Smooth muscle cell (in vitro differentiated cells): ENCODE data around the gene HYAL3. TPM values are rescaled to one million over a fixed set of nuclear protein-coding genes. Genes with fewer than 3 reads are reported as not detected.
A peak's percentile ranks its signal among the peaks of the same experiment; 100 is the strongest.

Source experiments
- DNase-seq: peaks from one replicate; lab custom pipeline; 2025; ENCODE audit not compliant: unreplicated experiment; lab: John Stamatoyannopoulos, UW
- H2AFZ ChIP-seq: fragments of 200-600 bp; sonication (generic); 2 replicates; pipeline ENCODE4 v1.6.0; 2016; ENCODE audit warnings: antibody characterized with exemption, low read depth, mild to moderate bottlenecking
- H3F3A ChIP-seq: fragments of 200-600 bp; sonication (generic); 2 replicates; pipeline ENCODE4 v1.6.0; 2017; ENCODE audit warnings: antibody characterized with exemption, low read depth
- H3K27ac ChIP-seq: fragments of 200-600 bp; sonication (generic); 2 replicates; pipeline ENCODE4 v1.5.1; 2016; ENCODE audit warnings: low read depth, mild to moderate bottlenecking
- H3K27me3 ChIP-seq: fragments of 200-600 bp; sonication (generic); 2 replicates; pipeline ENCODE4 v1.6.1; 2016; ENCODE audit warnings: low read depth, mild to moderate bottlenecking
- H3K36me3 ChIP-seq: fragments of 200-600 bp; sonication (generic); 2 replicates; pipeline ENCODE4 v1.5.1; 2016; ENCODE audit warnings: low read depth
- H3K4me1 ChIP-seq: fragments of 200-600 bp; sonication (generic); 2 replicates; pipeline ENCODE4 v1.5.1; 2016; ENCODE audit warnings: low read depth
- H3K4me2 ChIP-seq: fragments of 200-600 bp; sonication (generic); 2 replicates; pipeline ENCODE4 v1.6.0; 2016; ENCODE audit warnings: mild to moderate bottlenecking
- H3K4me3 ChIP-seq: fragments of 200-600 bp; sonication (generic); 2 replicates; pipeline ENCODE4 v1.5.1; 2016; ENCODE audit warnings: mild to moderate bottlenecking
- H3K79me2 ChIP-seq: fragments of 200-600 bp; sonication (generic); 2 replicates; pipeline ENCODE4 v1.6.0; 2016; ENCODE audit warnings: low read depth, mild to moderate bottlenecking
- H3K9ac ChIP-seq: fragments of 200-600 bp; sonication (generic); 2 replicates; pipeline ENCODE4 v1.6.0; 2016; ENCODE audit warnings: low read depth
- H3K9me3 ChIP-seq: fragments of 200-600 bp; sonication (generic); replicated peaks from 2 replicates; pipeline ENCODE4 v1.5.1; 2016; ENCODE audit warnings: low read depth
- H4K20me1 ChIP-seq: fragments of 200-600 bp; sonication (generic); 2 replicates; pipeline ENCODE4 v1.6.0; 2016; ENCODE audit warnings: low read depth
- WGBS: methylation state at CpG from one replicate; pipeline ENCODE4 v1.1.7; 2016; ENCODE audit warnings: low lambda C conversion rate; 5-methylcytosine and 5-hydroxymethylcytosine counted together
- polyA plus RNA-seq: library from polyadenylated mRNA; unstranded; fragments of >200 nt; fragmentation: Nextera tagmentation; extraction: Ambion mirVana; gene quantifications from 2 replicates; pipeline ENCODE4 v1.2.1, GENCODE V29; 2016
- total RNA-seq: library from RNA; depleted of rRNA; stranded (reverse); fragments of >200 nt; gene quantifications from 2 replicates; pipeline ENCODE4 v1.2.3, GENCODE V29; 2014
- TF ChIP-seq, protein P1 (sequence below): fragments of 200-600 bp; sonication (generic); IDR thresholded peaks from 2 replicates; pipeline ENCODE4 v1.5.1; 2017; ENCODE audit warnings: borderline replicate concordance, mild to moderate bottlenecking, antibody characterized with exemption; ENCODE audit not compliant: insufficient read depth, poor library complexity, severe bottlenecking

HYAL3 gene
- total and polyA plus RNA-seq, 2 experiments from 2014 or later = 2.5 to 3.7 TPM

DNA sequence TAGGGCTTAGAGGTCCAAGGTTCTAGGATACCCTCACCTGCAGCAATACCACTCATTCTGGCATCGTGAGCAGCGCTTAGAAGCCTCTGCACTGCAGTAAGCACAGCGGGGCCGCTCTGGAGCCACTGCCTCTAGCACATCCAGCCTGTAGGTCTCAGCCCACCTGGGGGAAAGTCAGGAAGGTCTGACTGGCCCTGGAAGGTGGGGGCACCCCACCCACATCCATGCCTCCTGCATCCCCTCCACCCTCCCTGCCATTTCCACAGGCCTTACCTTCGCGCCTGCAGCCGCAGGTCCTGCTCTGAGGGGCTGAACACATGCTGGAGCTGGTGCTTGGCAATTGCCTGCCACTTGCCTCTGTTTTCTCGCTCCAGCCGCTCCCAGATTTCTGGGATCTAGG, 42.3 kb upstream of the HYAL3 start:
- Histone ChIP-seq H3K27me3 (peaks cover 19% of the 10 kb centered on the region), H3K4me3 (no peak overlapping the region), H4K20me1 (no peaks in the 10 kb centered on the region), H3K9ac (no peak overlapping the region), H3K9me3 (no peaks in the 10 kb centered on the region), H3K27ac (no peak overlapping the region), H2AFZ (no peak overlapping the region), H3K79me2 (peaks cover 4% of the 10 kb centered on the region), H3F3A (peaks cover 20% of the 10 kb centered on the region), H3K36me3 (no peaks in the 10 kb centered on the region), H3K4me1 (peaks cover 22% of the 10 kb centered on the region), H3K4me2 (no peak overlapping the region)
- 95% methylated on average over 9 of the region's 9 CpGs for WGBS
- TF ChIP-seq, protein P1, sequence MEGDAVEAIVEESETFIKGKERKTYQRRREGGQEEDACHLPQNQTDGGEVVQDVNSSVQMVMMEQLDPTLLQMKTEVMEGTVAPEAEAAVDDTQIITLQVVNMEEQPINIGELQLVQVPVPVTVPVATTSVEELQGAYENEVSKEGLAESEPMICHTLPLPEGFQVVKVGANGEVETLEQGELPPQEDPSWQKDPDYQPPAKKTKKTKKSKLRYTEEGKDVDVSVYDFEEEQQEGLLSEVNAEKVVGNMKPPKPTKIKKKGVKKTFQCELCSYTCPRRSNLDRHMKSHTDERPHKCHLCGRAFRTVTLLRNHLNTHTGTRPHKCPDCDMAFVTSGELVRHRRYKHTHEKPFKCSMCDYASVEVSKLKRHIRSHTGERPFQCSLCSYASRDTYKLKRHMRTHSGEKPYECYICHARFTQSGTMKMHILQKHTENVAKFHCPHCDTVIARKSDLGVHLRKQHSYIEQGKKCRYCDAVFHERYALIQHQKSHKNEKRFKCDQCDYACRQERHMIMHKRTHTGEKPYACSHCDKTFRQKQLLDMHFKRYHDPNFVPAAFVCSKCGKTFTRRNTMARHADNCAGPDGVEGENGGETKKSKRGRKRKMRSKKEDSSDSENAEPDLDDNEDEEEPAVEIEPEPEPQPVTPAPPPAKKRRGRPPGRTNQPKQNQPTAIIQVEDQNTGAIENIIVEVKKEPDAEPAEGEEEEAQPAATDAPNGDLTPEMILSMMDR = no peak
- no peak for DNase-seq

DNA sequence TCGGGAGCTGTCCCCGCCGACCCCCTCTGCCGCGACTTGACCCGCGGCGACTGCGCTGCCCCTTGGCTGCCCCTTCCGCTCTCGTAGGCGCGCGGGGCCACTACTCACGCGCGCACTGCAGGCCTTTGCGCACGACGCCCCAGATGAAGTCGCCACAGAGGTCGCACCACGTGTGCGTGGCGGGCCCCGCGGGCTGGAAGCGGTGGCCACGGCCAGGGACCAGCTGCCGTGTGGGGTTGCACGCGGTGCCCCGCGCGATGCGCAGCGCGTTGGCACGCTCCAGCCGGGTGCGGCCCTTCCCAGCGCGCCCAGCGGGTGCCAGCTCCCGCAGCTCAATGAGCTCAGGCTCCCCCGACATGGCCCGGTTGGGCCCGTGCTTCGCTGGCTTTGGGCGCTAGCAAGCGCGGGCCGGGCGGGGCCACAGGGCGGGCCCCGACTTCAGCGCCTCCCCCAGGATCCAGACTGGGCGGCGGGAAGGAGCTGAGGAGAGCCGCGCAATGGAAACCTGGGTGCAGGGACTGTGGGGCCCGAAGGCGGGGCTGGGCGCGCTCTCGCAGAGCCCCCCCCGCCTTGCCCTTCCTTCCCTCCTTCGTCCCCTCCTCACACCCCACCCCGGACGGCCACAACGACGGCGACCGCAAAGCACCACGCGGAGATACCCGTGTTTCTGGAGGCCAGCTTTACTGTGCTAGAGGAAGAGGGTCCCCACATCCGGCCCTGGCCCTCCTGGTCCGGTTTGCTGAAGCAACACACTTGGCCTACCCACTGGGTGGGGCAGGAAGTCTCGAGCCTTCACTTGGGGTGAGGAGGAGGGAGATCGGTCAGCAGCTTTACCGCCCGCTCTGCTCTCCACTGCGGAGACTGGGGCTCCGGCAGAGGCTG, 41.5 kb upstream of the HYAL3 start, which contains the start of gene RASSF1:
TSS of gene RASSF1 (minus strand) at position 389 of the 882 bp plus-strand sequence. CDS start at position 358, 31 bp downstream.
- no peak within 1 kb of the TSS for H3K9ac ChIP-seq
- peak within 1 kb of the TSS; percentile 45 for H3K4me3 ChIP-seq
- no peaks in the 10 kb centered on the region for H3K9me3 ChIP-seq
- peak within 1 kb of the TSS; percentile 89 for H3K4me2 ChIP-seq
- no peak within 1 kb of the TSS for H3K27ac ChIP-seq
- H3K4me1 ChIP-seq = peaks cover 28% of the 10 kb centered on the region
- 12% methylated on average over 81 of the region's 85 CpGs for WGBS
- peak within 1 kb of the TSS; percentile 62 for H2AFZ ChIP-seq
- TF ChIP-seq, protein P1 = no peak
- no peaks in the 10 kb centered on the region for H3K36me3 ChIP-seq
- peaks cover 13% of the 10 kb centered on the region for H3K79me2 ChIP-seq
- peaks cover 19% of the 10 kb centered on the region for H3K27me3 ChIP-seq
- no peak for DNase-seq
- peaks cover 6% of the 10 kb centered on the region for H4K20me1 ChIP-seq
- peaks cover 12% of the 10 kb centered on the region for H3F3A ChIP-seq

DNA sequence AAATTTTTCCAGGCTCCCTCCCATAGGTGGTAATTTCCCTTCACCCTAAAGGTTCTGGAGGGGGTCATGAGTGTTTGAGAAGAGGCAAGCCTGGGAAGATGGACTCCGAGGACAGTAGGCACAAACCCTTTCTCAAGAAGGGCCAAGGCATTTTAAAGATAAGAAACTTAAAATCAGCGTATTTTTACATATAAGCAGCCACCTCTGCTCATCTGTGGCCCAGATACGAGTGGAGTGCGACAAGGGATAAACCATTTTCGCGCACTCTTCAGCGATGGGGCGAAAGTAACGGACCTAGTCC, 40.9 kb upstream of the HYAL3 start:
- no peak for DNase-seq
- Histone ChIP-seq H3K36me3 (no peaks in the 10 kb centered on the region), H3K4me3 (peak overlapping the region; percentile 45), H4K20me1 (peaks cover 12% of the 10 kb centered on the region), H2AFZ (peak overlapping the region; percentile 62), H3K79me2 (peaks cover 18% of the 10 kb centered on the region), H3K4me2 (peak overlapping the region; percentile 89), H3K27me3 (peaks cover 19% of the 10 kb centered on the region), H3F3A (peaks cover 11% of the 10 kb centered on the region), H3K4me1 (peaks cover 29% of the 10 kb centered on the region), H3K9ac (no peak overlapping the region), H3K9me3 (no peaks in the 10 kb centered on the region), H3K27ac (no peak overlapping the region)
- WGBS = 45% methylated on average over 7 of the region's 9 CpGs
- TF ChIP-seq, protein P1 = no peak
